GM21619 (cell line): ENCODE measurements around the gene CHD3.

Source experiments
- ATAC-seq: cut with Tn5 transposase; IDR thresholded peaks from one replicate; pipeline ENCODE4 v1.9.1; 2021; ENCODE audit not compliant: unreplicated experiment

The CHD3 gene

DNA sequence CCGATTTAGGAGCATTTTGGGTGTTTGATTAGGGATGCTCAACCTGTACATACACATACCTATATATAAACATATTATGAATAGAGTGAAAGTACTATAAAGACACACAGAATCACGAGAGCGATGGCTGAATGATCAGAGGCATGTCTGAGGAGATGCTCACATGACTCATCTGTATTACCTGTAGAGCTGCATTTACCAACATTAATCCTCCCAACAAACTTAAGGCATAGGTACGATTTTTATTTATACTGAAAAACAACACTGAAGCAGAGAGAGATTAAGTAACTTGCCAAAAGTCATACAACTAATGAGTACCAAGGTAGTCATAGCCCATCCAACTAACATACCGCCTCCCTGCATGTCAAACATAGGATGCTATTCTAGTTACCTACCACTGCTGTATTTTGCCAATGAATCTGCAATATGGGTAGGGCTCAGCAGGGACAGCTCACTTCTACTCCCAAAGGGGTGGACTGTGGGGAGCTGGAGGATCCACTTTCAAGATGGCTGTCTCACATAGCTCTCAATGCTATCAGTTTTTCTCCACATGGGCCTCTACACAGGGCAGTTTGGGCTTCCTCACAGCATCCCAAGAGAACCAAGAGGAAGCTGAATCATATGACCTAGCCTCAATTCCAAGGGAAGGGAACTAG lies 23.5 kb upstream of the CHD3 start:
- ATAC-seq, result no peak

DNA sequence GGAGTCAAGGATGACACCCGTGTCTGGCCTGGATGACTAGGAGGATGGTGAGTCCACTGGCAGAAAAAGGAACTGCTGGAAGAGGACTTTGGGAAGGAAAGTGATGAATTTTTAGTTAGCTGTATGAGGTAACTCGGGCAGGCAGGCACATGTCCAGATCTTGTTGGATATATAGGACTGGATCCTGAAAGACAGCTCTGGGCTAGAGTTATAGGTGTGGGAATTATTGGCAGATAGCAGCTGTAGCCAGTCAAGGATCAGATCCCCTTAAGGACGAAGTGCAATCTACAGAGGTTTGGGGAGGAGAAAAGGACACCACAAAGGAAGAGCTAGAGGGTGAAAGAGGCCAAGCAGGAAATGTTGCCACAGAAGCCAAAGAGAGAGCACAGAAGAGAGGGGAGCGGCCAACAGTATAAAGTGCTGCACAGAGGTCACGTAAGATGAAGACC lies 20.7 kb upstream of the CHD3 start:
- no peak for ATAC-seq

DNA sequence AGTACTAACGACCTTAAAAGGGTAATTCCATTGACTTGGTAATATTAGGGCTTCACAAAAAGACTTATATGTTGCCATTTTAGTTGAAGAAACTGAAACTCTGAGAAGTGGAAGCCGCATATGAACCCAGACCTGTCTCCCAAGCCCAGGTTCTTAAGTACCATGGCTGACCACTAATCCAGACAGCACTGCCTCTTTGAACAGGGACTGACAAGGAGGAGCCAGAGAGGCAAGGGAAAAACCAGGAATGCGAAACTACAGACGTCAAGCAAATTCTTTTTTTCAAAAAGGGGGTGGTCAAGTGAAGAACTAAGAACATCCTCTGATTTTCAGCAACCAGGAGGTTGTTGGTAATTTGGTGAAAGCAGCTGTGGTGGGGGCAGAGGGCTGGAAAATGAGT lies 15.5 kb upstream of the CHD3 start:
- no peak for ATAC-seq

DNA sequence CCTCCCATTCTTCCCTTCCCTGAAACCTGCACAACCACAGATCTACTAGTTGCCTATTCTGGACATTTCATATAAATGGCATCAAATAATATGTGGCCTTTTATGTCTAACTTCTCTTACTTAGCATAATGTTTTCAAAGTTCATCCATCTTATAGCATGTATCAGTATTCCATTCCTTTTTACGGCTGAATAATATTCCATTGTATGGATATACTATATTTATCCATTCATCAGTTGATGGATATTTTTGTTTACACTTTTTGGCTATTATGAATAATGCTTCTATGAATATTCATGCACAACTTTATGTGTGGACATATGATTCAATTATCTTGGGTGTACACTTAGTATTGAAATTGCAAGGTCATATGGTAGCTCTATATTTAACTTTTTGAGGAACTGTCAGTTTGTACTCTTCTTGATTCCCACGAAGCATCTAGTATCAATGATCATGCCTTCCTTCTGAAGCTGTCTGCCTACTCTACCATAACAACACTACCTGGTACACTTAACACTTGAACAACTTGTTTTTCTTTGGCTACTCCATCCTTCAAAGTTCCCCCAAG lies 12.7 kb upstream of the CHD3 start:
- no peak for ATAC-seq

DNA sequence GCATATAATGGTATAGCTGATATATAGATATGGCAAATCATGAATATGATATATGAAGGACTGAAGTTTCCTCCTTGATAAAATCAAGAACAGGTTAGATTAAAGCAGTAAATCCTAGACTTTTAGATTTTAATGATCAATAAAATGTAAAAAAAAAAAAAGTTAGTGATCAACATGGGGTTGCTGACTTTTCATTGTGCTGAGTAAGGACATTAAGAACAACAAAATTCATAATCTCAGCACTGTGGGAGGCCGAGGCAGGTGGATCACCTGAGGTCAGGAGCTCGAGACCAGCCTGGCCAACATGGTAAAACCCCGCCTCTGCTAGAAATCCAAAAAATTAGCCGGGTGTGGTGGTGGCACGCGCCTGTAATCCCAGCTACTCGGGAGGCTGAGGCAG lies 10.4 kb upstream of the CHD3 start:
- ATAC-seq, result no peak

DNA sequence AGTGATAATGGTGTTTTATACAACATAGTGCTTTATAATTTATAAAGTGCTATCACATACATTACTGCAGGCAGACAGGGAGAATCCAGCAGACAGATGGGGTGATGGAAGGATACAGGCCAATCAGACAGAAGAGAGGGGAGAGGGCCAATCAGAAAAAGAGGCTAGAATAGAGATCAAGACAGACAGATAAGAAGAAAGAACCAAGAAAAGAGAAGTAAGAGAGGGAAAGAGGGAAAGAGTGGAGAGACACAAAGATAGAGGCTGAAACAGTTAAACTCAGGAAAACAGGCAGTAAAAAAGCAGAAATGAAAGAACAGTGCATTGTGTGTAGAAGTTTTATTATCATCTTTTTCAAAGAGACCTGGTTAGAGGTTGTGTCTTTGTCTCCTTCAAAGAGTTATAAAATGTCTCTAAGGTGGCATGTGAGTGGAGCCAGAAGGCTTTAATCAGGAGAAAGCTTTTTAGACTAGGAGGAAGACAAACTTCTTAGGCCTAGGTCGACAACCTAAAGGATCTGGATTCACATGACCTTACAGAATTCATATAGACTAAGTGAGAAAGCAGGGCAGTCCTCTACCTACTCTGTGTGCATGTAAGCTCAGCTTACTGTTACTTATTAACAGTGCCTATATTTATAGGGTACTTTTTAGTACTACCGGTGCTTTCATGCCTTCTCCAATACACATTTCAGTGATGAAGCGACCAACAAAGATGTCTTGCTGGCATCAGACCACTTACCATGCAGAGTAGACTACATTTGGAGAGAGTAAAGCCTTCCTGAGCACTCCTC lies 8.3 kb upstream of the CHD3 start:
- ATAC-seq, result no peak

DNA sequence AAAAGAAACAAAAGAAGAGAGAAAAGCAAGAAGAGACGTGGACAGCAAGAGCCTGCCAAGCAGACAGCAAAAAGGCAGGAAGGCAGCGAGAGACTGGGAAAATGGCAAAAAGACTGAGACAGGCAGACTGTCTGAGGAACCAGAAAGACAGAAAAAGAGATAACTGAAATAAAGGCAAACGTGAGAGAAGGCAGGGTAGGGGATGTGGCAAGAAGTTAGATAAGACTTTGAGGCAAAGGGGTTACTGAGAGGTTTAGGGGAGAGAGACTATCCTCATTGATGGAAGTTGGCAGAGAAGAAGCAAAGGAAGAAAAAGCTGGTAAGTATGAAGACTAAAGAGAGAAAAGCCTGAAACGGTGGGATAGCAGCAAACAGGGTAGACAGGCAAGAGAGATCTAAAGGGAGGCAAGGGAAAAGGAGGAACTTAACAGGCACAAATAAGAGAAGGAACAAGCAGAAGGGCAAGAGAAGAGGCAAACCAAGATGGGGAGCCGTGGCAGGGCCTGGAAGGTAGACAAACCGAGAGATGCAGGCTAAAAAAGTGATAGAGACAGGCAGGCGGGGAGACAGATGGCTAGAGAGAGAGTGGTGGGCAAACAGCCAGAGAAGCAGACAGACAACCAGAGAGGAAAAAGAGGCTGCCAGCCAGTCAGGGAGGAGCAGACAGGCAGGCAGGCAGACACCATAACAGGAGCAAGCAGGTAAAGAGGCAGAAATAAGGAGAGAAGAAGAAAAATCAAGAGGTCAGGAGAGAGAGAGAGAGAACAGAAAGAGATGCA lies 7.1 kb upstream of the CHD3 start:
- no peak for ATAC-seq

DNA sequence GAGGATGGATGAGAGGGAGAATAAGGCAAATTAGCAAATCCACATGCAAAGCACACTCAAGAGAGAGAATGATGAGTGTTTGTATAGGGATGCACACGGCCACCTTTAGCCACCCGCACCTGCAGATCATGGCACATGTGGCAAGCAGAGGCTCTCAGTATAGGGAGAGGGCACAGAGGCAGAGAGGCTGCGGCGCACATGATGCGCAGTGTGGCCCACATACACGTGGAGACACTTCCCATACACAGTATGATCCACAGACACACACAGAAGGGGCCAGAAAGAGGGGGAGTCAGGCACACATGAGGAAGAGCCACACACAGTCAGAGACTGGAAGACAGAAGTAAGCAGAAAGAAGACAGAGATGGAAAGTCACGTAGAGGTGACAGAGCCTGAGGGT lies 6.5 kb upstream of the CHD3 start:
- ATAC-seq, result no peak

DNA sequence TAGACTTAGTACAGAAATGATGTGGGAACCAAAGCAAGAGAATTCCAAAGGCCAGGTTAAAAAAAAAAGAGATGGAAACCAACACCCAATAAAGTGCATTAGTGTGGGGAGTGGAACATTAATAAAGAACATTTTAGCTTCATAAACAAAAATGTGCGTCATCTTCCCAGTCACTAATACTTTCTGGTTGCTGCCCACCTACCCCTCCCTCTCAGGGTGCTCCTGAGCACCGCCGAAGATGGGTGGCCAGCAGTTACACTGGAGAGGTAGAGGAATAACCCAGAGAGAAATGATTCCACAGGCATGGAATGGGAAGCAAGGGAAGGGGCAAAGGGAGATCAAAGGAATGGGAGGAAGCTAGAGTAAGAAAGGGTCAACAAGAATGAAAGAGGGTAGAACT lies 6.0 kb upstream of the CHD3 start:
- no peak for ATAC-seq

DNA sequence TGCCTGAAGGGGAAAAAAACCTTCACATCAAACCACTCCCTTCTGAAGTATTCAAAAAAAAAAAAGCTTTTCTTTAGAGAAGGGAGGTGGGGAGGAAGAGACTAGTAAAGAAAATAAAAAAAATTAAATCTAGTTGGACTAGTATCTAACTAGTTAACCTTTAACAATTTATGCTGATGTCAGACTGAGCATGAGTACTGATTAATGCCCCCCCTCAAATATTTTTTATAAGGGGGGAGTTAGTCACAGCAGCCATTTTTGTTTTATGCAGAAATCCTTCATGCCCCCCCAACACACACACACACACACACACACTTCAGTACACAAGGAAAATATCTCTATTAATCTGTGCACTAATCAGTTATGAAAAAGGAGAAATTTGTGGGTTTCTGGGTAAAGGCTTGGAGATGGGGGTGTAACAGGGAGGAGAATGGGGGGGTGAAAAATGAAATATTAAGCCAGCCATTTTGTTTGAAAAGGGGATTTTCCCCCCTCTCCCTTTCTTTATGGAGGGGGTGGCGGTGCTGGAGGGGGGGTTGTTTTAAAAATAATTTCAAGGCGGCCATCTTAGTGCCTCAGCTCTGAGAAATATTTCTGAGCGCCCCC lies 4.7 kb upstream of the CHD3 start:
- no peak for ATAC-seq

DNA sequence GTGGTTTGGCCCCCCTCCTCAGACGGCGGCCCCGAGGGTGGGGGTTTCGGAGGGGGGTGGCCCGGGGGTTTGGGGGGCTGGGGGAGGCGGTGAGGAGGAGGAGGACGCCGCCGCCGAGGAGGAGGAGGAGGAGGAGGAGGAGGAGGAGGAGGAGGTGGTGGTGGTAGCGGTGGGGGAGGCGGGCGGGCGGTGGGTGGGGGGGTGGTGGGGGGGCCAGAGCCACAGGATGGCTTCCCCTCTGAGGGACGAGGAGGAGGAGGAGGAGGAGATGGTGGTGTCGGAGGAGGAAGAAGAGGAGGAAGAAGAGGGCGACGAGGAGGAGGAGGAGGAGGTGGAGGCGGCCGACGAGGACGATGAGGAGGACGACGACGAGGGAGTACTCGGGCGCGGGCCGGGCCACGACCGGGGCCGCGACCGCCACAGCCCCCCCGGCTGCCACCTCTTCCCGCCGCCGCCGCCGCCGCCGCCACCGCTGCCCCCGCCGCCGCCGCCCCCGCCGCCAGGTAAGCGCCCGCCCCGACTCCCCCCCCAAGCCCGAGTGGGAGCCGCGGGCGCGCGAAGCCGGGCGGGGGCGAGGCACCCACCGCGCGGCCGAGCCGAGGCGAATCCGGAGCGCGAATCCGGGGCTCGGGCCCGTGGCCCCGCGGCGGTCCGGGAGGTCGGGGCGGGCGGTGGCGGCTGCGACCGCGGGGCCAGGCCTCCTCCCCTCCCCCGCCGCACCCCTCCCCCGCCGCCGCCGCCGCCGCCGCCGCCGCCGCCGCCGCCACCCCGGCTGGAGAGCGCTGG lies 3.8 kb upstream of the CHD3 start:
- ATAC-seq, result no peak

DNA sequence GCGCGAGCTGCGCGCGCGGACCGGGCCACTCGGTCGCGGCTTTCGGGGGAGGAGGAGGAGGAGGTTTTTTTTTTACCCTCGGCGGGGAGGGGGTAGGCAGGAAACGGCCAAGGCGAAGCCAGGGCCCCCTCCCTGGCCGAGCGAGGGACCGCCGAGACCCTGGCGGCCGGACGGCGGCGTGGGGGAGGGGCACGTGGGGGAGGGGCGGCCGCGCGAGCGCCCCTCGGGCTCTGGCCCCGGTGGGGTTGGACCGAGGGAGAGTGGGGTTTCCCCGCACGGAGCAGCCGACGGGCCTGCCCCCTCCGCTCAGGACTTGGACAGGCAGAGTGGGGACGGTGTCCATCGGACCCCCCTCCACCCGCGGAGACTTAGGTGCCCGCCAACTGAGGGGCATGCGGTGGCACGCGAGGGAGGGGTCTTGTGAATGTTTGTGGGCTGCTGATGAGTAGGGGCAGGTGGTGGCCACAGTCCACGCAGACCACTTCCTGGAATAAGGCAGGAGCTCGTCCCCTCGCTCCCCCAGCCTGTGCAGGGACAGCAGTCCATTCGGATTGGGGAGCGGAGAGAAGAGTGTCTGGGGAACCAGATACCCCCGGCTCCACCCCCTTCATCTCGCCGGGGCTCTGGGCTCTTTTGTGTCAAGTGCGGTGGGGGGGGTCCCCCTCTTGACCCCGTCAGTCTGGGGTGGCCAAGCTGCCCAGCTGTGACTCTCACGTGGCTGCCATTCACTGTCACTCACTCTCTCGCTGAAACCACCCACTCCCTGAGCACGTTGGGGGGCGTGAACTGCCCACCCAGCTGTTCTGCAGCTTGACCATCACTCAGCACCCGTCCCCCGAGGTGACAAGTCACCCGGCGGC lies 3.0 kb upstream of the CHD3 start:
- peak; percentile 38 for ATAC-seq

DNA sequence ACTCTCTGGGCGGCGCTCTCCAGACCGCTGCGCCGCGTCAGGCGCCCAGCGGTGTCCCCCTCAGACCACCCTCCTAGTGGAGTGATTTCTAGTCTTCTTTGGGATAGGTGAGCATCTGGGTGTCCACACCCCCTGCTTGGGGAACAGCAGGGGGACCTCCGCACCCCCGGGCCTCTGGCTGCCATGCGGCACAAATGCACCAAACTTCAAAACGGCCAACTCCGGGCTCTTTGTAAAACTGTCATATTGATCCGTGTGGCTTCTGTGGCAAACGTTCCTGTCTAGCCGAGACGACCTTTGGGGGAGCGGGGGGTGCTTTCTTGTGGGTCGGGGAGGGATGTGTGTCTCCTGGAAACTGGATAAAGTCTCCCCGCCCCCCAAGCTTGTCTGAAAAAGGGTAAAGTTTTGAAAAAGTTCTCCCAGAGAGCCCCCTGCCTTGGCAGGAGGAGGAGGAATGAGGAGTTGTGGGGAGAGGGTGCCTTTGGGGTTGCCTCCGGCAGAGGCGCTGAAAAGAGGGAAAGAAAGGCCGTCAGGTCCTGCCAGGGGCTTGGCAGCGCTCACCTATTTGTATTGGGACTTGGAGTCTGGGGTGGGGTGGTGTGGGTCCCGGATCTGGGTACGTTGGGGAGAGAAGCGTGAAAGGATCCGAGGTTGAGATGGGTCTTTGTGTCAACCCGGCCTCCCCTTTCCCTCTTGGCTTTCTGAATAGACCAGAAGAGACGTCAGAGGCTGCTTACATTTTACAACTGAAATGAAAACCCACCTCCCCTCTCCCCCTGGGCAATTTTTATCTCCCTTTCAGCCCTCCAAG lies 2.2 kb upstream of the CHD3 start:
- ATAC-seq, result no peak

DNA sequence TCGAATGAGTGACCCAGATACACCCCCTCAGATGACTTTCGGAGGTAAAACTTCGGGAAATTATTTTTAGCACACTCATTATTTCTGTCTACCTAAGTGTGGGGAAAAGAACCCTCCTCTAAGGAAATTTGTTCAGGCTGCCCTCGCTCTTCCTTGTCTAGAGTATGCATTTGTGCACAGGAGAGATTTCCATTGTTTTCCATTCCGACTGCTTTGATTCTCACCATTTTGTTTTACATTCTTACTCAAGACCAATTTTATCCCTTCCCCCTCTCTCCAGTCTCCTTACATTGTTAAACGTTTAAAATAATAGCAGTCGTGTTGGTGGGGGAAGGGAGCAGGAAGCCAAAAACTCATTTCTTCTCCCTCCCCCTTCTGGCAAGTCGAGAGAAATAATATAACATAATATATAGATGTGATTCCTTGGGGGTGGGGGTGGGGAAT lies 1.5 kb upstream of the CHD3 start:
- ATAC-seq, result no peak

DNA sequence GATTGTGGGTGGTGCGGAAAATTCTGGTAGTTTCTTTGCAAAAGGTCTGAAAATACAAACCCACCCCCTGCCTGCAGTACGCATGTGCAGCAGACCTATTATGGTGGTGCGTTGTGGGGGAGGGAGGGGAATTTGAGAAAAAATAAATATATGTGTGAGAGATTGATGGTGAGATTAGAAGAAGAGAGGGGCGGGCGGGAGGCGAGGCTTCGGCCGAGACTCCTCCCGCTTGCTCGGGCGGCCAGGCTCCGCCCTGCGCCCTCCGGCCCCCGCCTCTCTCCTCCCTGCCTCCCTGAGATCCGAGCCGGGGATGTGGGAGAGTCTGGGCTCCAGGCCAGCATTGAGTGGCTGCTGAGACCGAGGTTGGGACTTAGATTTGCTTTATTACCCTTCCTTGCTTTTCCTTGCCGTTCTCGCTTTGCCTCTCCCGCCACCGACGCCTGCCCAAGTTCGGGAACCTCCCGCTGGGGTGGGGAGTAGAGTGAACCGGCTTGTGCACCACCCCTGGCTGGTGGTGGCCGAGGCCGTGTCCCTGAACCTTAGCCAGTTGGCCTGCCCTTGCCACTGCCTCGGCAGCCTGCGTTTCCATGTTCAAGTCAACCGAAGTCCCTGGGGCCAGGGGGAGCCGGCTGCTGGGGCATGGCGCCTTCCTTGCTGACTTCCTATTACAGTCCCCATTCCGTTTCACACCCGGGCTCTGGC lies 956 bp upstream of the CHD3 start:
- ATAC-seq, result no peak

DNA sequence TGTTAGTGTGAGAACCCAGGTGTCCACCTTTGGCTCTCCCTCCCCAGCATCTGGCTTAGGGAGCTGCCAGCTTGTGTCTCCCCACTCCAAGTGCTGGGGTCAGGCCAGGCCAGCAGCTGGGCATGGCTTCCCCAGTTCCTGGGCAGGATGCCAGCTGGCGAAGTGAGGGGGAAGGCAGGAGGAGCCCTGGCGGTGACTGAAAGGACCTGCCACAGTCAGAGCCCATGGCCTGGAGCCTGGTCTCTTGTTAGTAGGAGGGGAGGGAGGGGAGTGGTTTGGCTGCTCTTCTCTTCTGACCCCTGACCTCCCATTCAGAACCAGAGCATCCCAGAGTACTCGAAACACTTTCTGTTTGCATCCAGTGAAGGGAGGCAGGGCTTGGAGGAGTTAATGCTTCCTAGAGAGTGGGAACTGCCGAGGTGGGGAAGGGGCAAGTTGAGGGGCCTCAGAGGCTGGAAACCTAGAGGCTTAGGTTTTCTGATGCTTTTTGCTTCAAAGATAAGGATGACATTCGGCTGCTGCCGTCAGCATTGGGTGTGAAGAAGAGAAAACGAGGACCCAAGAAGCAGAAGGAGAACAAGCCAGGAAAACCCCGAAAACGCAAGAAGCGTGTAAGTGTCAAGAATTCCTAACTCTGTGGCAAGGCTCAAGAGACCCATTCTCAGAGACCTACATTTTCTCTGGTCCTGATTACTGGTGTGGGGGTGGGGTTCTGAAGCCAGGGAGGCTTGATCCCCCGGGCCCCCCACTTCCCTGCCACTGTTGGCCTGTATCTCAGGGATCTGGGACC lies 772 bp downstream of the CHD3 start:
- no peak for ATAC-seq

DNA sequence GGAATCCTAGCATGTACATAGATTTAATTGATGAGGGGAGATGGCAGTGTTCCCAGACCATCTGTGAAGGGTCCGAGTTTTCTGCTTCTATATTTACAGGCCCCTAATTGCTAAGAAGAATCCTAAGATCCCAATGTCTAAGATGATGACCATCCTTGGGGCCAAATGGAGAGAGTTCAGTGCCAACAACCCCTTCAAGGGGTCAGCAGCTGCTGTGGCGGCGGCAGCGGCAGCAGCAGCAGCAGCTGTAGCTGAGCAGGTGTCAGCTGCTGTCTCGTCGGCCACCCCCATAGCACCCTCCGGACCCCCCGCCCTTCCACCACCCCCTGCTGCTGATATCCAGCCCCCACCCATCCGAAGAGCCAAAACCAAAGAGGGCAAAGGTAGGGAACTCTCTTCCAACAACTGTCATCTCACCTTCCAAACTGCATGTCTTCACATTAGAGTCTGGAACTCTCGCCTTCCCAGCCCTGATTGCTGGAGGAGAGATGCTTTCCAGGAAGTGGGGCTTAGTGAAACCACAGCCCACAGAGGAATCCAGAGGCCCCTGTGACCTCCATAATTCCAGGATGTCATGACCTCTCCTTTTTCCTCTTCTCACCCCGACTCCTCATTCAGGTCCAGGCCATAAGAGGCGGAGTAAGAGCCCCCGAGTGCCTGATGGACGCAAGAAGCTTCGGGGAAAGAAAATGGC lies 4.7 kb downstream of the CHD3 start:
- ATAC-seq, result no peak
